ENCODE results near the gene FUNDC2.

FUNDC2 gene

GRCh38 chrX:155070663-155070974 is 44.0 kb downstream of the FUNDC2 start:
- DNase-seq, result no peak

GRCh38 chrX:155070975-155071693 is 44.5 kb downstream of the FUNDC2 start, which contains the start of the genes BRCC3, CMC4 and MTCP1:
Gene BRCC3 (plus strand): TSS chrX:155071508. CDS start chrX:155071528, 20 bp downstream.
Gene CMC4 (minus strand): TSS chrX:155071136. CDS start chrX:155064023, 7,113 bp downstream.
Gene MTCP1 (minus strand): TSS chrX:155071136. CDS start chrX:155066010, 5,126 bp downstream.
- peak; percentile 84 for DNase-seq

GRCh38 chrX:155071694-155072280 is 45.1 kb downstream of the FUNDC2 start:
- no peak for DNase-seq

GRCh38 chrX:155086202-155086840 is 59.7 kb downstream of the FUNDC2 start:
- no peak for DNase-seq

- DNase-seq, result no peak
Measured at GRCh38 chrX:155086961-155087735, 60.5 kb downstream of the FUNDC2 start.

- DNase-seq, result no peak
Measured at GRCh38 chrX:155094468-155095061, 67.9 kb downstream of the FUNDC2 start.

GRCh38 chrX:155105919-155106318 is 79.3 kb downstream of the FUNDC2 start:
- DNase-seq, result no peak

GRCh38 chrX:155108427-155108826 is 81.8 kb downstream of the FUNDC2 start:
- DNase-seq, result no peak
